H9 (cell line): Measurements from ENCODE around the gene TFG. TPM values are rescaled to one million over a fixed set of nuclear protein-coding genes. Genes with fewer than 3 reads are reported as not detected.

Experiments used
- DNase-seq: peaks from one replicate; pipeline ENCODE4 v3.0.0-alpha.2; 2017
- H2AFZ ChIP-seq: one replicate; pipeline ENCODE4 v1.6.1; 2013; ENCODE audit warnings: mild to moderate bottlenecking, low read length, control low read depth, moderate library complexity
- H2AK5ac ChIP-seq: 2 replicates; pipeline ENCODE4 v1.6.1; 2013; ENCODE audit warnings: low read length, control low read depth, mixed read lengths; ENCODE audit not compliant: insufficient read length
- H2BK120ac ChIP-seq: one replicate; pipeline ENCODE4 v1.6.1; 2013; ENCODE audit warnings: low read depth, mild to moderate bottlenecking, low read length, control low read depth, inconsistent platforms; ENCODE audit not compliant: poor library complexity, severe bottlenecking
- H2BK12ac ChIP-seq: 2 replicates; pipeline ENCODE4 v1.6.1; 2013; ENCODE audit warnings: low read length, control low read depth, mixed read lengths, low read depth; ENCODE audit not compliant: insufficient read length
- H2BK15ac ChIP-seq: 2 replicates; pipeline ENCODE4 v1.6.1; 2013; ENCODE audit warnings: low read depth, low read length, control low read depth
- H2BK20ac ChIP-seq: one replicate; pipeline ENCODE4 v1.6.1; 2013; ENCODE audit warnings: low read depth, mild to moderate bottlenecking, low read length, control low read depth, inconsistent platforms; ENCODE audit not compliant: poor library complexity, severe bottlenecking
- H2BK5ac ChIP-seq: 2 replicates; pipeline ENCODE4 v1.6.1; 2013; ENCODE audit warnings: low read length, control low read depth, mixed read lengths; ENCODE audit not compliant: insufficient read length
- H3K14ac ChIP-seq: 2 replicates; pipeline ENCODE4 v1.6.1; 2013; ENCODE audit warnings: low read length, control low read depth; ENCODE audit not compliant: insufficient read depth
- H3K18ac ChIP-seq: 2 replicates; pipeline ENCODE4 v1.6.1; 2013; ENCODE audit warnings: low read depth, mild to moderate bottlenecking, mixed read lengths, low read length, control low read depth; ENCODE audit not compliant: insufficient read length
- H3K23ac ChIP-seq: 2 replicates; pipeline ENCODE4 v1.6.1; 2013; ENCODE audit warnings: low read length, control low read depth, mixed read lengths, low read depth; ENCODE audit not compliant: insufficient read length
- H3K23me2 ChIP-seq: 2 replicates; pipeline ENCODE4 v1.6.1; 2013; ENCODE audit warnings: low read depth, mild to moderate bottlenecking, mixed read lengths, low read length, control low read depth; ENCODE audit not compliant: insufficient read length, poor library complexity, severe bottlenecking
- H3K27ac ChIP-seq: 2 replicates; pipeline ENCODE4 v1.5.1; 2013; ENCODE audit warnings: low read length, control low read depth, mixed read lengths, low read depth; ENCODE audit not compliant: insufficient read length
- H3K27me3 ChIP-seq: 2 replicates; pipeline ENCODE4 v1.6.1; 2013; ENCODE audit warnings: low read length, control low read depth, inconsistent platforms; ENCODE audit not compliant: insufficient read depth
- H3K4ac ChIP-seq: 2 replicates; pipeline ENCODE4 v1.6.1; 2013; ENCODE audit warnings: low read depth, mild to moderate bottlenecking, control low read depth, inconsistent platforms, low read length, moderate library complexity
- H3K4me1 ChIP-seq: 2 replicates; pipeline ENCODE4 v1.6.1; 2013; ENCODE audit warnings: low read length, control low read depth, inconsistent platforms; ENCODE audit not compliant: insufficient read depth
- H3K4me2 ChIP-seq: 2 replicates; pipeline ENCODE4 v1.6.1; 2013; ENCODE audit warnings: low read length, control low read depth, mixed read lengths; ENCODE audit not compliant: insufficient read length, insufficient read depth
- H3K56ac ChIP-seq: 2 replicates; pipeline ENCODE4 v1.6.1; 2013; ENCODE audit warnings: low read depth, mild to moderate bottlenecking, mixed read lengths, low read length, control low read depth; ENCODE audit not compliant: insufficient read length
- H3K79me1 ChIP-seq: 2 replicates; pipeline ENCODE4 v1.6.1; 2013; ENCODE audit warnings: low read depth, mild to moderate bottlenecking, moderate library complexity, low read length, control low read depth, inconsistent platforms; ENCODE audit not compliant: insufficient read depth, poor library complexity, severe bottlenecking
- H3K79me2 ChIP-seq: 2 replicates; pipeline ENCODE4 v1.6.1; 2013; ENCODE audit warnings: low read length, control low read depth, inconsistent platforms; ENCODE audit not compliant: insufficient read depth
- H3K9ac ChIP-seq: 2 replicates; pipeline ENCODE4 v1.6.1; 2013; ENCODE audit warnings: low read length, control low read depth, mixed read lengths; ENCODE audit not compliant: insufficient read length; ENCODE audit errors: extremely low read depth
- H3K9me3 ChIP-seq: one replicate; pipeline ENCODE4 v1.6.1; 2013; ENCODE audit warnings: low read depth, low read length, inconsistent platforms; ENCODE audit not compliant: control insufficient read depth
- H3T11ph ChIP-seq: one replicate; pipeline ENCODE4 v1.6.1; 2013; ENCODE audit warnings: mild to moderate bottlenecking, low read length, control low read depth, inconsistent platforms
- H4K20me1 ChIP-seq: one replicate; pipeline ENCODE4 v1.6.1; 2013; ENCODE audit not compliant: control insufficient read depth, insufficient read length, insufficient read depth
- H4K5ac ChIP-seq: 2 replicates; pipeline ENCODE4 v1.6.1; 2013; ENCODE audit warnings: low read depth, mild to moderate bottlenecking, mixed read lengths, low read length, control low read depth; ENCODE audit not compliant: insufficient read length
- H4K8ac ChIP-seq: replicated peaks from 2 replicates; pipeline ENCODE4 v1.6.1; 2013; ENCODE audit warnings: low read length, control low read depth, mixed read lengths, low read depth; ENCODE audit not compliant: insufficient read length
- H4K91ac ChIP-seq: 2 replicates; pipeline ENCODE4 v1.6.1; 2013; ENCODE audit warnings: low read depth, mild to moderate bottlenecking, moderate library complexity, mixed read lengths, low read length, control low read depth; ENCODE audit not compliant: insufficient read length
- H3K27ac Mint-ChIP-seq, 3 experiments: 2 replicates in 2 of 3; 3 replicates in 1 of 3; pipeline ENCODE4 v1.8.0; 2020 to 2021; ENCODE audit warnings: mixed read lengths in 3 of 3, mild to moderate bottlenecking in 1 of 3, moderate library complexity in 1 of 3
- H3K27me3 Mint-ChIP-seq: 2 replicates; pipeline ENCODE4 v1.8.0; 2021; ENCODE audit warnings: low read depth, mild to moderate bottlenecking, moderate library complexity, mixed read lengths
- H3K36me3 Mint-ChIP-seq, 3 experiments: 2 replicates in 2 of 3; 3 replicates in 1 of 3; pipeline ENCODE4 v1.8.0; 2020 to 2021; ENCODE audit warnings: low read depth in 3 of 3, mixed read lengths in 3 of 3; ENCODE audit not compliant: insufficient read depth in 1 of 3
- H3K4me1 Mint-ChIP-seq, 2 experiments: 2 replicates each; pipeline ENCODE4 v1.8.0; 2020; ENCODE audit warnings: mixed read lengths in 2 of 2
- H3K4me3 Mint-ChIP-seq, 2 experiments: 2 replicates in 1 of 2; 3 replicates in 1 of 2; pipeline ENCODE4 v1.8.0; 2020 to 2021; ENCODE audit warnings: mild to moderate bottlenecking in 2 of 2, mixed read lengths in 2 of 2, moderate library complexity in 1 of 2
- H3K9me3 Mint-ChIP-seq, 2 experiments: 2 replicates in 1 of 2; 3 replicates in 1 of 2; pipeline ENCODE4 v1.8.0; 2020; ENCODE audit warnings: mild to moderate bottlenecking in 2 of 2, mixed read lengths in 2 of 2, moderate library complexity in 1 of 2
- WGBS: extraction: QIAGEN DNeasy Blood & Tissue Kit; methylation state at CpG from one replicate; pipeline ENCODE4 v1.1.7; 2013; ENCODE audit warnings: missing lambda C conversion rate, low lambda C conversion rate, mixed read lengths; ENCODE audit not compliant: insufficient read length; ENCODE audit errors: extremely low coverage; 5-methylcytosine and 5-hydroxymethylcytosine counted together
- total RNA-seq: library from RNA; stranded (reverse); gene quantifications from 2 replicates; pipeline ENCODE4 v1.2.1, GENCODE V29; 2021
- TF ChIP-seq, protein P1 (sequence below): fragments of 200-600 bp; sonication (generic); conservative IDR thresholded peaks from 3 replicates; pipeline ENCODE4 v1.8.0; 2021; ENCODE audit warnings: antibody characterized with exemption, mild to moderate bottlenecking

The TFG gene
- total RNA-seq, 1 experiment from 2014 or later, result 80.7 TPM

DNA sequence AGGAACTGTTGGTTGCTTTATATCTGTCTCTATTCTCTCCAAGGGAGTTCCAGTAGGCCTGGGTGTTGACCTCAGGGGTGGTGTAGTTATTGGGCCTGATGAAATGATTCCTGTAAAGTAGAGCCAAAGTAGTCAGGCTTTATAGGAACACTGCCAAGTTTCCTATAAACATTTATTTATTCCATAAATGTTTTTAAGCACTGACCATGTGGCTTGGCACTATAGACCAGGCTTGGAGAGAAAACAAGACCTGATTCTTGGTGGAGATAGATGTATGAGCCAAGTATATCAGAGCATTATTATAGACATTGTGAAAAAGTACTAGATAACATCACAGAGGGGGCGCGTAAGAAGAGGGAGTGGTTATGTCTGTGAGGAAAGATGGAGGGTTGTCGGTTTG is 65.9 kb downstream of the TFG start:
- Histone ChIP-seq H3K23me2 (no peaks in the 10 kb centered on the region), H3K27ac (no peak overlapping the region), H2BK120ac (no peak overlapping the region), H3K4me1 (0 out of 2 replicates have a peak, but pooled peaks cover 3% of the 10 kb centered on the region), H3K14ac (no peak overlapping the region), H3K27me3 (no peaks in the 10 kb centered on the region), H2BK15ac (no peak overlapping the region), H3K4ac (no peak overlapping the region), H2BK5ac (no peak overlapping the region), H4K20me1 (no peaks in the 10 kb centered on the region), H2BK12ac (no peak overlapping the region), H3K56ac (no peak overlapping the region), H3K23ac (no peak overlapping the region), H4K91ac (no peak overlapping the region), H3K79me2 (no peaks in the 10 kb centered on the region), H3K9me3 (no peaks in the 10 kb centered on the region), H3K9ac (no peak overlapping the region), H4K5ac (no peak overlapping the region), H2AK5ac (no peak overlapping the region), H4K8ac (no peak overlapping the region), H3T11ph (no peak overlapping the region), H2AFZ (no peak overlapping the region), H2BK20ac (no peak overlapping the region), H3K79me1 (no peaks in the 10 kb centered on the region), H3K4me2 (no peak overlapping the region), H3K18ac (no peak overlapping the region)
- Mint-ChIP-seq H3K27ac (no peak overlapping the region), H3K4me1 (peaks cover 8 to 11% of the 10 kb centered on the region in 2 experiments), H3K36me3 (no peaks in the 10 kb centered on the region), H3K9me3 (no peaks in the 10 kb centered on the region), H3K27me3 (no peaks in the 10 kb centered on the region), H3K4me3 (no peak overlapping the region)
- TF ChIP-seq, protein P1, sequence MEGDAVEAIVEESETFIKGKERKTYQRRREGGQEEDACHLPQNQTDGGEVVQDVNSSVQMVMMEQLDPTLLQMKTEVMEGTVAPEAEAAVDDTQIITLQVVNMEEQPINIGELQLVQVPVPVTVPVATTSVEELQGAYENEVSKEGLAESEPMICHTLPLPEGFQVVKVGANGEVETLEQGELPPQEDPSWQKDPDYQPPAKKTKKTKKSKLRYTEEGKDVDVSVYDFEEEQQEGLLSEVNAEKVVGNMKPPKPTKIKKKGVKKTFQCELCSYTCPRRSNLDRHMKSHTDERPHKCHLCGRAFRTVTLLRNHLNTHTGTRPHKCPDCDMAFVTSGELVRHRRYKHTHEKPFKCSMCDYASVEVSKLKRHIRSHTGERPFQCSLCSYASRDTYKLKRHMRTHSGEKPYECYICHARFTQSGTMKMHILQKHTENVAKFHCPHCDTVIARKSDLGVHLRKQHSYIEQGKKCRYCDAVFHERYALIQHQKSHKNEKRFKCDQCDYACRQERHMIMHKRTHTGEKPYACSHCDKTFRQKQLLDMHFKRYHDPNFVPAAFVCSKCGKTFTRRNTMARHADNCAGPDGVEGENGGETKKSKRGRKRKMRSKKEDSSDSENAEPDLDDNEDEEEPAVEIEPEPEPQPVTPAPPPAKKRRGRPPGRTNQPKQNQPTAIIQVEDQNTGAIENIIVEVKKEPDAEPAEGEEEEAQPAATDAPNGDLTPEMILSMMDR, result no peak
- no peak for DNase-seq
- WGBS, result no CpG with 5 or more reads among the region's 3 CpGs
